Adrenal gland (tissue), 5 donors: Measurements from ENCODE around the gene PLCB1.

Experiments used
- POLR2A ChIP-seq, 2 donors: fragments of 450-650 bp; IDR thresholded peaks; one replicate each; pipeline ENCODE4 v1.6.1; 2017; ENCODE audit warnings: antibody characterized with exemption in 2 of 2, mild to moderate bottlenecking in 2 of 2, moderate library complexity in 1 of 2
- TF ChIP-seq, protein P1 (sequence below), 6 experiments: fragments of 450-650 bp in 4 of 6; fragments of 200-600 bp in 2 of 6; sonication (generic) in 1 of 6; IDR thresholded peaks; 1 replicate in 5 of 6; 2 replicates in 1 of 6; pipeline versions ENCODE4 v1.5.1 to v1.8.0; 2016 to 2021; ENCODE audit warnings: antibody characterized with exemption in 6 of 6, mild to moderate bottlenecking in 2 of 6, moderate library complexity in 1 of 6
- donor health status: DM: no; HTN: no; CAD: no.

DNA sequence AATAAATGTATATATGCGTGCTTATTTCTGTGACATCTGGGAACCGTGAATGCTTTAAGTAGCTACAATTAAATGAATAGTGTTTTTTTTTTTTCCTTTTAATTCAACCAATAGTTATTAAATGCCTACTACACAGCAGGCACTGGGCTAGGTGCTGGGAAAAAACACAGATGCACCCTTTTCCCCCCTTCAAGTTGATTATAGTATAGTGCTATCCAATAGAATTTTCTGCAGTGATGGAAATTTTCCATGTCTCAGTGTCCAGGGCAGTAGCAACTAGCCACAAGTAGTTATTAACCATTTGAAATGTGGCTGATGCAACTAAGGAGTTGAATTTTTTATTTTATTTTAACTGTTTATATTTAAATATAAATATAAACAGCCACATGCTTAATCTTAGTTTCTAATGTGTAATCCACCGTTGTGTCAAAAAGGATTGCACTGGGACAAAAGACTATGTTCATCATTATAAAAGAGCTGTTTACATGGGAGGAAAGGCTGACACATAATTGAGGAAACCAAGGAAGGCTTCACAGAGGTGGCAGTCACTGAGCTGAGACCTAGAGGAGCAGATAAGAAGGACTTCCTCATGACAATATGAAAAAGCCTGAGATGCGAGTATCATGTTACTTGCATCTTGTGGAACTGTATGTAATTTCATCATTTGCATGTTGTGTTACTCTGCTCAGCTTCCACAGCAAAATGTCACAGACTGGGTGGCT, 675.6 kb downstream of the PLCB1 start:
- no peak for TF ChIP-seq POLR2A (IDR thresholded peaks at IDR 0.05)
- TF ChIP-seq, protein P1, sequence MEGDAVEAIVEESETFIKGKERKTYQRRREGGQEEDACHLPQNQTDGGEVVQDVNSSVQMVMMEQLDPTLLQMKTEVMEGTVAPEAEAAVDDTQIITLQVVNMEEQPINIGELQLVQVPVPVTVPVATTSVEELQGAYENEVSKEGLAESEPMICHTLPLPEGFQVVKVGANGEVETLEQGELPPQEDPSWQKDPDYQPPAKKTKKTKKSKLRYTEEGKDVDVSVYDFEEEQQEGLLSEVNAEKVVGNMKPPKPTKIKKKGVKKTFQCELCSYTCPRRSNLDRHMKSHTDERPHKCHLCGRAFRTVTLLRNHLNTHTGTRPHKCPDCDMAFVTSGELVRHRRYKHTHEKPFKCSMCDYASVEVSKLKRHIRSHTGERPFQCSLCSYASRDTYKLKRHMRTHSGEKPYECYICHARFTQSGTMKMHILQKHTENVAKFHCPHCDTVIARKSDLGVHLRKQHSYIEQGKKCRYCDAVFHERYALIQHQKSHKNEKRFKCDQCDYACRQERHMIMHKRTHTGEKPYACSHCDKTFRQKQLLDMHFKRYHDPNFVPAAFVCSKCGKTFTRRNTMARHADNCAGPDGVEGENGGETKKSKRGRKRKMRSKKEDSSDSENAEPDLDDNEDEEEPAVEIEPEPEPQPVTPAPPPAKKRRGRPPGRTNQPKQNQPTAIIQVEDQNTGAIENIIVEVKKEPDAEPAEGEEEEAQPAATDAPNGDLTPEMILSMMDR (IDR thresholded peaks at IDR 0.05), result no peak
